Erythroblast (primary cell): ENCODE results near the gene ZFR.

Source experiments
- GATA1 ChIP-seq: IDR thresholded peaks from 2 replicates; pipeline ENCODE4 v1.6.1; 2011; ENCODE audit warnings: low read depth, mild to moderate bottlenecking, control low read depth, low read length, moderate library complexity
- POLR2A ChIP-seq: IDR thresholded peaks from 2 replicates; pipeline ENCODE4 v1.6.1; 2011; ENCODE audit warnings: mild to moderate bottlenecking, low read length

GRCh38 chr5:32363030-32363429, 81.5 kb downstream of the ZFR start:
- TF ChIP-seq POLR2A (no peak), GATA1 (no peak)
